Stimulated activated CD4-positive, alpha-beta T cell treated with anti-CD3 and anti-CD28 coated beads, TNF-alpha, amount 100 ng/mL, for 24 hours (primary cell): ENCODE results near the gene GTF3C1.

Source experiments
- DNase-seq, 3 experiments: peaks; one replicate each; pipeline ENCODE4 v3.0.0-alpha.2; 2020; ENCODE audit warnings: low read depth in 3 of 3

GTF3C1 gene

GRCh38 chr16:27568077-27568476, 18.4 kb upstream of the GTF3C1 start:
- DNase-seq: no peak

GRCh38 chr16:27566417-27566816, 16.7 kb upstream of the GTF3C1 start:
- no peak for DNase-seq

- no peak for DNase-seq
These were observed 14.5 kb upstream of the GTF3C1 start for GRCh38 chr16:27564224-27564623.

- DNase-seq: no peak
These were observed 11.5 kb upstream of the GTF3C1 start for GRCh38 chr16:27561216-27561615.

- DNase-seq: no peak
These were observed 9.2 kb upstream of the GTF3C1 start for GRCh38 chr16:27558932-27559331.

GRCh38 chr16:27558434-27558833, 8.7 kb upstream of the GTF3C1 start:
- DNase-seq: no peak

GRCh38 chr16:27556471-27556870, 6.8 kb upstream of the GTF3C1 start:
- no peak for DNase-seq

- DNase-seq: no peak
These were observed 1.3 kb upstream of the GTF3C1 start for GRCh38 chr16:27551036-27551435.

GRCh38 chr16:27550582-27550920, 838 bp upstream of the GTF3C1 start:
- no peak for DNase-seq

GRCh38 chr16:27549464-27549745, 308 bp downstream of the GTF3C1 start:
- peak in 1 of 3 experiments; percentile 10 for DNase-seq

GRCh38 chr16:27547851-27548250, 1.9 kb downstream of the GTF3C1 start:
- DNase-seq: no peak

- DNase-seq: no peak
These were observed 2.6 kb downstream of the GTF3C1 start for GRCh38 chr16:27547134-27547533.

- no peak for DNase-seq
These were observed 5.0 kb downstream of the GTF3C1 start for GRCh38 chr16:27544671-27545070.

GRCh38 chr16:27543801-27544200, 5.9 kb downstream of the GTF3C1 start:
- no peak for DNase-seq

GRCh38 chr16:27539636-27540035, 10.1 kb downstream of the GTF3C1 start:
- no peak for DNase-seq

- no peak for DNase-seq
These were observed 10.6 kb downstream of the GTF3C1 start for GRCh38 chr16:27539120-27539519.

GRCh38 chr16:27538528-27538927, 11.2 kb downstream of the GTF3C1 start:
- no peak for DNase-seq

- DNase-seq: no peak
These were observed 15.5 kb downstream of the GTF3C1 start for GRCh38 chr16:27534256-27534655.

- DNase-seq: no peak
These were observed 17.6 kb downstream of the GTF3C1 start for GRCh38 chr16:27531826-27532800.

GRCh38 chr16:27531186-27531585, 18.5 kb downstream of the GTF3C1 start:
- DNase-seq: no peak

- DNase-seq: no peak
These were observed 19.8 kb downstream of the GTF3C1 start for GRCh38 chr16:27529962-27530361.

- no peak for DNase-seq
These were observed 21.4 kb downstream of the GTF3C1 start for GRCh38 chr16:27528294-27528693.

- no peak for DNase-seq
These were observed 23.5 kb downstream of the GTF3C1 start for GRCh38 chr16:27526180-27526579.

- no peak for DNase-seq
These were observed 27.5 kb downstream of the GTF3C1 start for GRCh38 chr16:27522173-27522707.
